GM12892 (cell line): ENCODE results near the gene FUNDC2.

Source experiments
- POLR2A ChIP-seq: IDR thresholded peaks from 2 replicates; pipeline ENCODE4 v1.6.1; 2011; ENCODE audit warnings: low read depth, low read length, control low read depth
- POLR2AphosphoS5 ChIP-seq: IDR thresholded peaks from 2 replicates; pipeline ENCODE4 v1.6.1; 2011; ENCODE audit warnings: low read depth, low read length, control low read depth
- TAF1 ChIP-seq: IDR thresholded peaks from 2 replicates; pipeline ENCODE4 v1.6.1; 2011; ENCODE audit warnings: low read depth, mild to moderate bottlenecking, control low read depth, low read length, borderline replicate concordance

DNA sequence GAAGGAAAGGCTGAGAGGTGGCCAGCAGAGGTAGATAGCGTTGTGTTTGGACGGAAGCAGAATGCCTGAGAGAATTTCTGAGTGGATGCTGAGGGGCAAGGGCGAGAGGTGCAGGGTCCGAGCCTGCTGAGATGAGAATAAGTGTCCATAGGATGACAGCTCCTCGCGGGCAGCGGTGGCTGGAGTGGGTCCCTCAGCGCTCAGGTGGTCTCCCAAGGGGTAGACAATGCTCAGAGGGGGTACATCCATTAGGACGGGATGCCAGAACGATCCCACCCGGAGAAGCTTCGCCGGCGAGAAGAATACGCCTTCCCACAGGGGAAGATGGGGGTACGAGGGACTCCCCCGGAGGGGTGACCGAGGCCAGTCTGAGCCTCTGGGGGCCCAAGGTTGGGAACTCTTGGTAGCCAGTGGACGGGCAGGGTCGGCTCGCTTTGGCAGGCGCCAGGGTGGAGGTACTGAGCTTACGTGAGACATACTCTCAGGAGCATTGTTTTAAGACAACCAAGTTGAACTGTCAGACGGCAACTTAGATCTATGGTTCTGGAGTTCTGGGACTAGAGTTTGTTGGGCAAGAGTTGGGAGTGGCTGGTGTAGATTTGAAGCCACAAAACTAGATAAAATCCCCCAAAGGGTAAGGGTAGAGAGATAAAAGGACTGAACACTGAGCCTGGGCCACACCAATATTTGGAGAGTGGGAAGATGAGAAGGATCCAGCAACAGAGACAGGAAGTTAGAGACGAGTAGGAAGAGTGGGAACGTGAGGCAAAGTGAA lies 60.5 kb downstream of the FUNDC2 start:
- TF ChIP-seq POLR2A (no peak), TAF1 (no peak), POLR2AphosphoS5 (no peak)
